NCI-H82 treated with DMSO at 0.1 percent for 48 hours (cell line): ENCODE data around the gene MBD2.
"Not testable (repeated sequence)": the region's sequence is repeated elsewhere in the genome, so short reads cannot be mapped to it uniquely, and the experiment has no call there.

Experiments used
- DNase-seq: peaks from one replicate; lab custom pipeline; 2025; ENCODE audit not compliant: unreplicated experiment; lab: John Stamatoyannopoulos, UW

Gene MBD2

DNA sequence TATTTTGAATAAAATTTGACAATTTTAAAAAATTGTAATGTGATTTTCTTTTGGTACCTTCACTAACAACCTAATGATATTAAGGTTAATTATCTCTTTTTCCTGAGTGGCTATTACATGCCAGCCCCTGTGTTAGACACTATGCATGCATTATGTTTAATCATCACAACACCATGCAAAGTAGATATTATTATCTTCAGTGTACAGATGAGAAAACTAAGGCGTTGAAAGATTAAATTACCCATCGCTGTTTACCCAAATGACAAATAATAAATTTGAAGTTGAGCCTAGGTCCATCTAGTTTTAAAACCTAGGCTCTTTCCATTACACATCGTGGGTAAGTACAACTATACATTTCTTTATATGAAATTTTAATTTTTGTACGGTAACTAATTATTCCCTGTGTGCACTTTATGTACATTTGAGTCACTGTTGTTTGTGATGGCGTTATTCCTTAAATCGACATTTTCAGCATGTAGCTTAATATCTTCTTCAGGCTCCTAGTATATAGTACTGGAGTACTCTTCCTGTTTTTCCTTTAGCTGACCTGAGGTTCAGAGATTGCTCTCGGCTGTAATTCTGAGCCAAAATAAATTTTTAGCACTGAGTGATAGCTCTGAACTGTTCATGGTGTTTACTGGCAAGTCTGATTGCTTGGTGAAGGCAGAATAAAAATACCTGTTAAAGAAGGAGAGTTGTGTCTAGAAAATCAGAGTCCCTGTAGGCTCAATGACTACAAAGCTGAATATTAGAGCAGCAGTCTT, 13.9 kb upstream of the MBD2 start:
- DNase-seq: no peak

DNA sequence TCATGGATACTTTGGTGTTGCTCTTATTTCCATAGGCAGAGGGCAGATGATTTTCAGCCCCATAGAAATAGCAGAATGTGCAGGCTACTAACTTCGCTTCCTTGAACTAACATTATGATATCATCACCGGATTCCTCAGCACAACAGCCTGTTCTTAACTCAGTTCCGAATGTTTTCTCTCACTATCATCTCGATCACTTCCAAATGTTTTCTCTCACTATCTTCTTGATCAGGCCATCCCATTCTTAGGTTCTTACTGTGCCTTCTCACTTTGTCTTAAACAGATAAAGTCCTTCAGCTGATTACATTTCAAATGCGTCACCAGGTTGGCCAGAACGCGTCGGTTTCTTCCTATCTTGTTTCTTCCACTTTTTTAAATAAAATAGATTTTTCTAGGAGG, 11.4 kb upstream of the MBD2 start:
- no peak for DNase-seq

GRCh38 chr18:54233747-54234146, 9.3 kb upstream of the MBD2 start:
- no peak for DNase-seq

DNA sequence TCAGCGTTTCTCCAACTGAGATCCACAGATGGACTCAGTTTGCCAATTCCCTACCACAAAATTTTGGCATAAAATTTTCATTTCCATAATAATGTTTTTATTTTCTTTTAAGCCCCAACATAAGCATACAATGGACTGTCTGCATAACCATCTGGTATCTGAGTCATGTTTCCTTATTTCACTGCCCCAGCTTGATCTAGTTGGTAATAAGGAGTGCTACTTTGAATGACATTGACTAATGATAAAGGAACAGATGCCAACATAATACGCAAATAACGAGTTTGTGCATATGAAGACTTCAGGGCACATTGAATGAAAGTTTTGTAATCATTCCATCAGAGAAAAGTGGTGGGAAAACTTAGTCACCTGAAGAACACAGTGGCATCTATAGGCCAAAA, 8.8 kb upstream of the MBD2 start:
- DNase-seq: no peak

GRCh38 chr18:54232485-54233227, 8.2 kb upstream of the MBD2 start:
- DNase-seq: no peak

DNA sequence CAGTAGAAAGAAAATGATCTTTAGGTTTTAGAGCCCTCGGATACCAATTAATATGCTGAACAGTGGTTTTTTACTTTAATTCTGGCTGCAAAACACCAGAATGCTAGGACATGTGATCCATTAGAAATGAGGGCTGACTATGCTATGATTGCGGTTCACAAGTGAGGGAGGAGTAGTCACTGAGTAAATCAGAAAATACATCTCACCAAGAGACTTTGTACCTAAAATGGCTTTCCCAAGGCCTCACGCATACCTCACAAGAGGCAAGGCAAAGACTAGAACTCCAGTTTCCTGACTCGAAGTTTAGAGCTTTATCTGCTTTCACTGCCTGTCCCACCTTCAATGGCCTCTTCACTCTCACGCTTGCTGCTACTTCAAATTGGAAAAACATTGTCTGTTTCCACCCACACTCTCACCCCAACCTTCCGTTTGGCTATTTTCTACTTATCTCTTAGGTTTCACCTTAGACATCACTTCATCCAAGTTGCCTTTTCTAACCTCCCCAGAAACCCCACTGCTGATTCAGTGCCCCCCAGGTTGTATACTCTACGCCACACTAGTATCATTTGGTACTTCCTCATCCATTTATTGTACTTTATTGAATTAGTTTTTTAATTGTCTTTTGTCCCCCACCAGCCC, 5.1 kb upstream of the MBD2 start:
- no peak for DNase-seq

DNA sequence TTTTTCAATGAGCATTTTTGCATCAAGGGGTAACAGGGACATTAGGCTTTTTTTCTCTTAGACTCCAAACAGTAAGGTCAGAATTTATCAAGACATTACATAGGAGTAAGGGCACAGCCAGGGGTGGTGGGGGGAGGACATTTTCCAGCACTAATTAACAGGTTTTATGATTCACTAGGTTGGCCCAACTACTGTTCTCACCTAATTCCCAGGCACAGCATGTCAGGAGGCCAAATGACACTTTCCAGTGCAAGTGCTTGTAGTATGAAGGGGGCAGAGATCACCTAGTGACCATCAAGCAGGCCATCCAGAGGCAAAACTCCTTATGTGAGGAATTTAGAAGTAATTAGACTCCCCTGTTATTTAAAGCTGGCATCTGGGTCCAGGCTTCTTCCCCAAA, 3.9 kb upstream of the MBD2 start:
- no peak for DNase-seq

DNA sequence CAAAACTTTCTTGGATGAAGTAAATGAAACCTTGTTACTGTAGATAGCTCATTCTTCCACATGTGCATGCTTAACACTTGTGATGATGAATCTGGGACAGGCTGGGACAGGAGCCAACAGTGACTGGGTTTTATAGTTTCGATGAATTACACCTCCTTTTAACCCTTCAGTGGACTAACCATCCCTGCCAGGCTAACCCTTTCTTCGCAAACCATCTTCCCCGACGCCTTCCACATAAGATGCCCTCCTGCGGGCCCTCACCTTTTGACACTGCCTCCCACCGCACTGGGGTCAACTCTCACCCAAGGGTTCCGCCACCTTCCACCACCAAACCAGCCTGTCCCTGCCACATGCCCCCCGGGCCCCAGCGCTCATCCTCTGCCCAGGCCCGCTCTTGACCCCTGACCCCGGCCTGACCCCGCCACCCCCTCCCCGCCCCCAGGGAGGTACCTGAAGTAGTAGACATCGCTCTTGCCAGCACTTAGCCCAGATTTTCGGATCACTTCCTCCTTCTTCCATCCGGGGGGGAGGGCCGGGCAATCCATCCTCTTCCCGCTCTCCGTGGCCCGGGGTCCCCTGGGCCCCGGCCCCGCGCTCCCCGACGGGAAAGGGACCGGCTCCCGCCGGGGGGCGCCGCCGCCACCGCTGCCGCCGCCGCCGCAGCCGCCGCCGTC, 764 bp downstream of the MBD2 start:
- no peak for DNase-seq

- no peak for DNase-seq
Measured at GRCh38 chr18:54222922-54223567, 1.4 kb downstream of the MBD2 start.

DNA sequence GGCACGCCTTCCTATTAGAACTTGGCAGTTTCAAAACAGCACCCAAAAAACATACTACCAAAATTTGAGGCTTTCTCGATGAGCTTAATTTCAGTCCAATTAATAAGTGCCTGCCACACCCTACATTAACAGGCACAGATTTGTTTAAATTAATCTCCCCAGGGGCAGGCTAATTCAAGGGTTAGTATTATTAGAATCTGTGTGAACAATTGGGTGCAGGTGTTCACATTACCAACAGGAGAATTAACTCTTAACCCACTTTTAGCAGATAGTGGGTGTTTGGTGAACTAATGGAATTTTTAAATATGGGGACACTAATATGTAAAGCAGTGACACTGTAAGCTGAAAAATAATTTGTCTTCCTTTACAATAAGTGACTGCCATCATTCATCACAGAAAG, 4.1 kb downstream of the MBD2 start:
- no peak for DNase-seq

DNA sequence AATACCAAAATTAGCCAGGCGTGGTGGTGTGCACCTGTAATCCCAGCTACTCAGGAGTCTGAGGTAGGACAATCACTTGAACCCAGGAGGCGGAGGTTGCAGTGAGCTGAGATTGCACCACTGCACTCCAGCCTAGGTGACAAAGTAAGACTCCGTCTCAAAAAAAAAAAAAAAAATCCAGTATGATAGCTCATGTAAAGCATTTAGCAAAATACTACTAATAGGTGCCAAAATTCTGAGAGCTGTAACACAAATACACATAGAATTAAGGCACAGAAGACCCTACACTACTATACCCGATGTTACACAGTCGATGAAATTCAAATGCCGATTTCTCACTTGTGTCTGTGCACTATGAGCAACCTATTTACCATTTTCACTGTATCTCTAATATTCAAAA, 5.7 kb downstream of the MBD2 start:
- not testable (repeated sequence) for DNase-seq

GRCh38 chr18:54218299-54218698, 6.2 kb downstream of the MBD2 start:
- DNase-seq: peak; percentile 80

- no peak for DNase-seq
Measured at GRCh38 chr18:54217624-54218023, 6.8 kb downstream of the MBD2 start.

DNA sequence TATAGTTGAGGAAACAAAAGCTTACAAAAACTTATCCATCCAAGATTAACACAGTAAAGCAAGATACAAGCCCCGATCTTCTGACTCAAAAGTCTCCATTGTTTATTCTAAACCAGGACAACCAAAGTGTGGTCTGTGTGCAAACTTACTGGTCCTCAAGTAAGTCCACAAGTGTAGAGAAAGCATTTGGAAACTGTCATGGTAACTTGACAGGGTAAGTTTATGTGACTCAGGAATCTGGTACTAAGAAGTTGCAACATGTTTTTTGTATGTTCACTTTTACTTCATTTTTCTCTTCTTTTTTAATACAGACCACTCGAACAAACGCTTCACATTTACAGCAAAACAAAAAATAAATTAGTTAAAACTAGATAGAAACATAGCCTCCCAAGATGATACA, 9.4 kb downstream of the MBD2 start:
- no peak for DNase-seq

- no peak for DNase-seq
Measured at GRCh38 chr18:54210463-54210862, 14.0 kb downstream of the MBD2 start.

DNA sequence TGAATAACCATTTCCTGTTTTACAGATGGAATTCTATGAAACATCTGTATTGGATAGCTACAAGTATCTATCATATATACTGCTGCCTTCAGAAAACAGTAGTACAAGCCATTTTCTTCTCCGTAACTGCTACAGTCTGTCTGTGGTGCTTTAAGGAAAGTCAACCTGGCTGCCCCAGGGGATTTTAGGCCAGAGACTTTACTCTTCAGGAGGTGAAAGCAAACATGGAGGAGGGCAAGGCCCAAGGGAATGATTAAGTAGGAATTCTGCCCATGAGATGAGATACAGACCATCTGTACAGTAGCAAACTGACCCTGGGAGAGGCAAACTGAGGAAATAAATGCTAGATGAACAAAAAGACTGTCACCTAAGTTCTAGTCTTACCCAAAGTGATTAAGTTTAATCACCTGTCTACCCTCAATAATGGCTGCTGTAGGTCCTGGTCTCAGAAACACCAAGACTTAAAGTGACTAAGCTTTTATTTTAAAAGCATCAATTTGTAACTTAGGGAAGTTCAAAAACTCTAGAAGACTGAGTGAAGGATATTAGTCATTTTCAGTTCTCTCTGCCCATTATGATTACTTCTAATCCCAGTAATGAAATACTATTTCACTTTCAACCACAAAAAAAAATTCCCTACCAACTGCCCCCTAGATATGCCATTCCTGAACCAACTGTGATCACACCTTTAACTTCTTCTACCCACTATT, 14.8 kb downstream of the MBD2 start:
- no peak for DNase-seq

GRCh38 chr18:54206447-54206846, 18.0 kb downstream of the MBD2 start:
- DNase-seq: no peak

DNA sequence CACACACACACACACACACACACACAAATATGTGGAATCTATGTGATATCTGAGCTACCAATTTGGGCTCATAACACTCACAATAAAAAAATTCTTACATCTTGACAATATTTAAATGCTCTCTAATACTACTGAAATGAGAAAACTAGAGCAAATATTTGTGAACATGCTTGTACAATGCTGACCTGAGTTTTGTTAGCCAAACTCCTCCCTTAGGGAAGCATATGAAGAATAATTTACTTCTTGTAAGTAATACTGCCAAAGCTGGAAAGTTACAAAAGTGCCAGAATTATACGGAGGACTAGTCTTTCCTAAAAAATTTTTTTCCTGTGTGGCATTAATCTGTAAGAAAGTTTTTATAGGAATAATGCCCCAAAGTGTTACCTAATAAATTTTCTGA, 18.5 kb downstream of the MBD2 start:
- DNase-seq: no peak

DNA sequence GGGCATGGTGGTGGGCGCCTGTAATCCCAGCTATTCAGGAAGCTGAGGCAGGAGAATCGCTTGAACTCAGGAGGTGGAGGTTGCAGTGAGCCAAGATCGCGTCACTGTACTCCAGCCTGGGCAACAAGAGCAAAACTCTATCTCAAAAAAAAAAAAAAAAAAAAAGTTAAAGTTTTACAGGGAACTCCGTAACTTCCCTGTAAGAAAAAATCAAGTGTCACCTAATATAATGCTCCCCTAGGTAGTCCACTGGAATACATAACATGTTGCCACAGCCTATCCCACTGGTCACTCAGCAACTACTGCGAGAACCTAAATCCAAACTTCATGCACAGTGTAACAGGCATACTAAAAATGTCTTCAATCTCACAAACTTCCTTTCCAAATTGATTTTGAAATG, 19.0 kb downstream of the MBD2 start:
- not testable (repeated sequence) for DNase-seq

- no peak for DNase-seq
Measured at GRCh38 chr18:54204883-54205282, 19.6 kb downstream of the MBD2 start.

DNA sequence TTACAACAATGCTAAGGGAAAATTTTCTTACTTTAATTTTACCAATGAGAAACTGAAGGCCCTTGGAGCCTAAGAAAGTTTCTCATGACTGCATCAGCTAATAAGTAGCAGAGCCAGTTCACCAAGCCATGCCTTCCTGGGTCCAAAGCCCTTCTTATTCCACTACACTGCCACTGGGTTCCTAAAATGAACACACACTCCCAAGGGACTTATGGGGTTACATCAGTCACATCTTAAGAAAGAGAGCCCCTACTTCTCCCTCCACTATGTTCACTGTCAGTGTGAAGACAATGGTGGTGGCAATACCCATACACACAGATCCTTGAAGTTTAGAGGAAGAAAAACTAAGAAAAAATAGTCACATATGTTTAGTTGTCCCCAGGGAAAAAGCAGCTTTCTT, 20.6 kb downstream of the MBD2 start:
- no peak for DNase-seq
